ENCODE data around the gene IL1R2. TPM values are rescaled to one million over a fixed set of nuclear protein-coding genes. Genes with fewer than 3 reads are reported as not detected.

The IL1R2 gene
- total RNA-seq, 1 experiment from 2014 or later, result not detected

DNA sequence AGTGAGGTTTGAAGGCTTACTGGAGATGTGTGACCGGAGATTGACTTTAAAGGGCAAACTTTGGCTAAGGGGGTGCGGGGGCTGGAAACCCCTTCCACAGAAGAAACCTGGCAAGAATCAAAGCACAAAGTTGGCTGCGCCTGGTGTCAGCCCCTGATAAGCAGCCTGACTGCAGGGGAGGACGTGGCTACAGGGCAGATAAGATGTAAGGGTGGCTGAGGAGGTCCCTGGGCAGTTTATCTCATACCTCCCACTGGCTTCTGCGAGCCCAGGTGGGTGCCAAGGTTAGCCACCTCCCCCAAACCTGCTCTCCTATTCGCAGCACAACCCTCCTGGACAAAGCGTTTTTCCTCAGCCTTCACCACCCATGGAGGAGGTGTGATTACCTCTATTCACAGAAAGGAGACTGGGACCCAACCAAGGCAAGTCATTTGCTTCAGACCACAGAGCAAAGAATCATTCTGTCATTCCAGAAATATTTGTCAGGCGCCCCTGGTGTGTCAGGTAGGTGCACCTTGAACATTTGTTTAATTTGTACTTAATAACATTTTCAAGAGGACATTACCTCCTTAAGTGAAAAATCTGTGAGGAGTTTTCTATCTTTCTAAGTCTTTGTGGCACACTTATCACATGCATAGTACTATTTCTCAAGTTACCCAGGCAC is 77.7 kb downstream of the IL1R2 start:
- CTCF ChIA-PET, result no interaction called here
- Histone ChIP-seq H3K27ac (ENCODE audit: low read depth, low read length, poor library complexity, severe bottlenecking) (no peak overlapping the region), H3K4me3 (ENCODE audit: low read depth, low read length, poor library complexity, severe bottlenecking) (no peak overlapping the region), H3K27me3 (replicated peaks; ENCODE audit: insufficient read depth, low read depth, low read length, poor library complexity) (peaks cover 3% of the 10 kb centered on the region), H3K4me1 (ENCODE audit: insufficient read depth, low read length, poor library complexity, severe bottlenecking) (no peaks in the 10 kb centered on the region), H3K36me3 (ENCODE audit: insufficient read depth, low read length, poor library complexity, severe bottlenecking) (no peaks in the 10 kb centered on the region), H3K9me3 (ENCODE audit: low read depth, low read length, poor library complexity, severe bottlenecking) (no peaks in the 10 kb centered on the region)
- BruUV-seq (replicated peaks), result no TSS peak
- POLR2A ChIA-PET (ENCODE audit: low non-redundant PET), result no interaction called here
- TF ChIP-seq, protein P1, sequence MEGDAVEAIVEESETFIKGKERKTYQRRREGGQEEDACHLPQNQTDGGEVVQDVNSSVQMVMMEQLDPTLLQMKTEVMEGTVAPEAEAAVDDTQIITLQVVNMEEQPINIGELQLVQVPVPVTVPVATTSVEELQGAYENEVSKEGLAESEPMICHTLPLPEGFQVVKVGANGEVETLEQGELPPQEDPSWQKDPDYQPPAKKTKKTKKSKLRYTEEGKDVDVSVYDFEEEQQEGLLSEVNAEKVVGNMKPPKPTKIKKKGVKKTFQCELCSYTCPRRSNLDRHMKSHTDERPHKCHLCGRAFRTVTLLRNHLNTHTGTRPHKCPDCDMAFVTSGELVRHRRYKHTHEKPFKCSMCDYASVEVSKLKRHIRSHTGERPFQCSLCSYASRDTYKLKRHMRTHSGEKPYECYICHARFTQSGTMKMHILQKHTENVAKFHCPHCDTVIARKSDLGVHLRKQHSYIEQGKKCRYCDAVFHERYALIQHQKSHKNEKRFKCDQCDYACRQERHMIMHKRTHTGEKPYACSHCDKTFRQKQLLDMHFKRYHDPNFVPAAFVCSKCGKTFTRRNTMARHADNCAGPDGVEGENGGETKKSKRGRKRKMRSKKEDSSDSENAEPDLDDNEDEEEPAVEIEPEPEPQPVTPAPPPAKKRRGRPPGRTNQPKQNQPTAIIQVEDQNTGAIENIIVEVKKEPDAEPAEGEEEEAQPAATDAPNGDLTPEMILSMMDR (conservative IDR thresholded peaks at IDR 0.05; ENCODE audit: low read depth, low read length), result no peak
- TF ChIP-seq EZH2 (IDR thresholded peaks at IDR 0.05; ENCODE audit: borderline replicate concordance, low read depth, low read length, poor library complexity, severe bottlenecking), result no peak
- DNase-seq (ENCODE audit: low spot score), result no peak
- intact Hi-C loops (cut with micrococcal nuclease; ENCODE audit: unreplicated experiment), result no loop called here

DNA sequence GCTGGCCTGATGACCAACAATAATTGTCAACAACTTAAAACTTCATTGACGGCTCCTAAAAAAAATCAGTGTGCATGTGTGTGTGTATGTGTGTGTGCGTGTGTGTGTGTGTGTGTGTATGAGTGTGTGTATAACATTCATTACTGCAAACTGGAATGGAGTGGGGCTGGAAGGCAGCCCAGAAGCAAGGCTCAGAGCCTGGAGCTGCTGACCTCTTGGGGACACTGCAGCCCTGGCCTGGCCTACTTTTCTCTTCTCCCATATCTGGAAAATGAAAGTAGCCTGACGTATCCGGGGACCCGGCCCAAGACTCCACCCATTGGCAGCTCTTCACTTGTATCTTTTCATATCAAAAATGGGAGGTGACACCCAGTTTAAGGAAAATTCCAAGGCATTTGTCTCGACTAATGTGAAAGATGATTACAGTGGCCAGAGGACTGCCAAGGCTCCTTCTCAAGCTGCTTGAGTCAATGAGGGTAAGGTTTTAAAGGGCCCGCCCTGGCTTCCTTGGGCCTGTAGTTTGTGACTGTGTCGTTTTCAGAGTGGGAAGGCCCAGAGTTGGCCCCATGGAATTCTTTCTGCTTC is 78.4 kb downstream of the IL1R2 start:
- H3K9me3 ChIP-seq (ENCODE audit: low read depth, low read length, poor library complexity, severe bottlenecking), result no peaks in the 10 kb centered on the region
- no TSS peak for BruUV-seq (replicated peaks)
- no peak for DNase-seq (ENCODE audit: low spot score)
- H3K36me3 ChIP-seq (ENCODE audit: insufficient read depth, low read length, poor library complexity, severe bottlenecking), result no peaks in the 10 kb centered on the region
- CTCF ChIA-PET, result no interaction called here
- H3K4me1 ChIP-seq (ENCODE audit: insufficient read depth, low read length, poor library complexity, severe bottlenecking), result no peaks in the 10 kb centered on the region
- H3K4me3 ChIP-seq (ENCODE audit: low read depth, low read length, poor library complexity, severe bottlenecking), result no peak overlapping the region
- H3K27me3 ChIP-seq (replicated peaks; ENCODE audit: insufficient read depth, low read depth, low read length, poor library complexity), result peaks cover 3% of the 10 kb centered on the region
- POLR2A ChIA-PET (ENCODE audit: low non-redundant PET), result no interaction called here
- H3K27ac ChIP-seq (ENCODE audit: low read depth, low read length, poor library complexity, severe bottlenecking), result no peak overlapping the region
- TF ChIP-seq EZH2 (IDR thresholded peaks at IDR 0.05; ENCODE audit: borderline replicate concordance, low read depth, low read length, poor library complexity, severe bottlenecking), result no peak
- TF ChIP-seq, protein P1 (conservative IDR thresholded peaks at IDR 0.05; ENCODE audit: low read depth, low read length), result no peak
- intact Hi-C loops (cut with micrococcal nuclease; ENCODE audit: unreplicated experiment), result no loop called here

DNA sequence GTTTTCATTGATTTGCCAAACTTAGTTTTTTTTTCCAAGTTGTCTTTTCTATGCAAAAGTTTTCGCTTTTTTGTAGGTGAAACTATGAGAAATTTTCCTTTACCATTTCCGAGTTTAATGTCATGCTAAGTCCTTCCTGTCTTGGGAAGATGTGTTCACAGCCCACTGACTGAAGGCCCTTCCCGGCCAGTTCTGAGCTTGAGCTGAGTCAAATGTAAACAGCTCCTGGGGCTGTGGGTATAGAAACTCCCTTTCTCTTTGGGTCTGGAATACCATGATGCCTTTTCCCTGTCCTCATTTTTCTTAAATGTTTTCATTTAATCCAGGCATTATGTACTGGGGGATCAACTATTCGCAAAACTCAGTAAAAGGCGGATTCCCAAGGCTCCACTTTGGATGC is 81.0 kb downstream of the IL1R2 start:
- Histone ChIP-seq H3K27me3 (replicated peaks; ENCODE audit: insufficient read depth, low read depth, low read length, poor library complexity) (peaks cover 3% of the 10 kb centered on the region), H3K4me1 (ENCODE audit: insufficient read depth, low read length, poor library complexity, severe bottlenecking) (no peaks in the 10 kb centered on the region), H3K9me3 (ENCODE audit: low read depth, low read length, poor library complexity, severe bottlenecking) (no peaks in the 10 kb centered on the region), H3K27ac (ENCODE audit: low read depth, low read length, poor library complexity, severe bottlenecking) (no peak overlapping the region), H3K36me3 (ENCODE audit: insufficient read depth, low read length, poor library complexity, severe bottlenecking) (no peaks in the 10 kb centered on the region), H3K4me3 (ENCODE audit: low read depth, low read length, poor library complexity, severe bottlenecking) (no peak overlapping the region)
- ChIA-PET POLR2A (ENCODE audit: low non-redundant PET) (no interaction called here), CTCF (no interaction called here)
- TF ChIP-seq EZH2 (IDR thresholded peaks at IDR 0.05; ENCODE audit: borderline replicate concordance, low read depth, low read length, poor library complexity, severe bottlenecking), result no peak
- TF ChIP-seq, protein P1 (conservative IDR thresholded peaks at IDR 0.05; ENCODE audit: low read depth, low read length), result no peak
- DNase-seq (ENCODE audit: low spot score), result no peak
- intact Hi-C loops (cut with micrococcal nuclease; ENCODE audit: unreplicated experiment), result no loop called here
- BruUV-seq (replicated peaks), result no TSS peak

Data from A673 (cell line).